Naive B cell (primary cell): ENCODE results near the gene SLC9A6. TPM values are rescaled to one million over a fixed set of nuclear protein-coding genes. Genes with fewer than 3 reads are reported as not detected.
A peak's percentile ranks its signal among the peaks of the same experiment; 100 is the strongest.
"Not testable (repeated sequence)": the region's sequence is repeated elsewhere in the genome, so short reads cannot be mapped to it uniquely, and the experiment has no call there.

ENCODE experiments used
- ATAC-seq, 2 donors: fragments of 150-1000 bp; cut with Tn5 transposase; 2 replicates each; pipeline ENCODE4 v1.10.0; 2021; ENCODE audit warnings: low read depth in 2 of 2, mild to moderate bottlenecking in 2 of 2, moderate library complexity in 2 of 2
- DNase-seq: peaks from one replicate; pipeline ENCODE4 v3.0.0; 2022
- H3K27ac Mint-ChIP-seq, 6 donors: one replicate each; pipeline ENCODE4 v1.8.0; 2020 to 2022; ENCODE audit warnings: mild to moderate bottlenecking in 6 of 6, mixed read lengths in 6 of 6, moderate library complexity in 5 of 6, inconsistent platforms in 2 of 6
- H3K27me3 Mint-ChIP-seq, 3 donors: one replicate each; pipeline ENCODE4 v1.8.0; 2021 to 2022; ENCODE audit warnings: mixed read lengths in 3 of 3, mild to moderate bottlenecking in 1 of 3
- H3K36me3 Mint-ChIP-seq, 2 donors: one replicate each; pipeline ENCODE4 v1.8.0; 2020 to 2022; ENCODE audit warnings: mixed read lengths in 2 of 2, inconsistent platforms in 1 of 2, mild to moderate bottlenecking in 1 of 2
- H3K4me1 Mint-ChIP-seq, 3 donors: one replicate each; pipeline ENCODE4 v1.8.0; 2020 to 2022; ENCODE audit warnings: mixed read lengths in 3 of 3, inconsistent platforms in 1 of 3, mild to moderate bottlenecking in 1 of 3, moderate library complexity in 1 of 3
- H3K4me3 Mint-ChIP-seq, 8 donors: one replicate each; pipeline ENCODE4 v1.8.0; 2020 to 2022; ENCODE audit warnings: mild to moderate bottlenecking in 8 of 8, mixed read lengths in 8 of 8, moderate library complexity in 8 of 8, inconsistent platforms in 2 of 8
- H3K9me3 Mint-ChIP-seq, 7 donors: one replicate each; pipeline ENCODE4 v1.8.0; 2020 to 2022; ENCODE audit warnings: mixed read lengths in 7 of 7, mild to moderate bottlenecking in 5 of 7, inconsistent platforms in 2 of 7, moderate library complexity in 1 of 7
- polyA plus RNA-seq, 6 donors: library from polyadenylated mRNA; unstranded; fragments of 300-500 nt; fragmentation: Illumina TruSeq; gene quantifications; one replicate each; pipeline ENCODE4 v1.2.3, GENCODE V29; 2021; ENCODE audit warnings: low read depth in 6 of 6

Gene SLC9A6
- polyA plus RNA-seq, 6 donors from 2014 or later: 9.2 to 18.8 (median 10.7) TPM

- H3K27ac Mint-ChIP-seq: peak overlapping the region in 1 of 6 donors; percentile 1
- ATAC-seq (no peak), DNase-seq (no peak)
- H3K4me3 Mint-ChIP-seq: no peak overlapping the region
- H3K4me1 Mint-ChIP-seq: no peaks in the 10 kb centered on the region
- peaks cover 0 to 9% (median 0%) of the 10 kb centered on the region in 3 donors for H3K27me3 Mint-ChIP-seq
- H3K9me3 Mint-ChIP-seq: no peaks in the 10 kb centered on the region
- H3K36me3 Mint-ChIP-seq: no peaks in the 10 kb centered on the region
Measured at GRCh38 chrX:136057567-136057966, 72.3 kb downstream of the SLC9A6 start.

- Mint-ChIP-seq H3K27me3 (peaks cover 0 to 21% (median 4%) of the 10 kb centered on the region in 3 donors), H3K27ac (peak overlapping the region in 2 of 6 donors; percentile 35 to 42), H3K4me1 (no peaks in the 10 kb centered on the region), H3K9me3 (no peaks in the 10 kb centered on the region), H3K36me3 (no peaks in the 10 kb centered on the region), H3K4me3 (no peak overlapping the region)
- DNase-seq (no peak), ATAC-seq (no peak)
Measured at GRCh38 chrX:136059350-136059749, 74.1 kb downstream of the SLC9A6 start.

- H3K27ac Mint-ChIP-seq: no peak overlapping the region
- no peak for ATAC-seq
Measured at GRCh38 chrX:136061286-136061685, 76.1 kb downstream of the SLC9A6 start.

GRCh38 chrX:136061696-136062095 is 76.5 kb downstream of the SLC9A6 start:
- Mint-ChIP-seq H3K27me3 (peaks cover 0 to 17% (median 8%) of the 10 kb centered on the region in 3 donors), H3K9me3 (no peaks in the 10 kb centered on the region), H3K36me3 (no peaks in the 10 kb centered on the region), H3K4me3 (no peak overlapping the region), H3K27ac (no peak overlapping the region), H3K4me1 (no peaks in the 10 kb centered on the region)
- ATAC-seq (no peak), DNase-seq (no peak)

More at GRCh38 chrX:136061286-136061685, 76.1 kb downstream of the SLC9A6 start:
- H3K4me1 Mint-ChIP-seq: no peaks in the 10 kb centered on the region
- H3K4me3 Mint-ChIP-seq: no peak overlapping the region
- H3K36me3 Mint-ChIP-seq: no peaks in the 10 kb centered on the region
- H3K9me3 Mint-ChIP-seq: no peaks in the 10 kb centered on the region
- DNase-seq: no peak
- peaks cover 0 to 17% (median 8%) of the 10 kb centered on the region in 3 donors for H3K27me3 Mint-ChIP-seq

GRCh38 chrX:136063340-136064079 is 78.3 kb downstream of the SLC9A6 start:
- H3K36me3 Mint-ChIP-seq: no peaks in the 10 kb centered on the region
- no peak for ATAC-seq
- no peak overlapping the region for H3K4me3 Mint-ChIP-seq
- no peak for DNase-seq
- no peaks in the 10 kb centered on the region for H3K9me3 Mint-ChIP-seq
- peaks cover 0 to 17% (median 8%) of the 10 kb centered on the region in 3 donors for H3K27me3 Mint-ChIP-seq
- no peaks in the 10 kb centered on the region for H3K4me1 Mint-ChIP-seq
- no peak overlapping the region for H3K27ac Mint-ChIP-seq

GRCh38 chrX:136064661-136065043 is 79.4 kb downstream of the SLC9A6 start:
- Mint-ChIP-seq H3K27me3 (peaks cover 0 to 17% (median 8%) of the 10 kb centered on the region in 3 donors), H3K4me3 (no peak overlapping the region), H3K36me3 (no peaks in the 10 kb centered on the region), H3K9me3 (no peaks in the 10 kb centered on the region), H3K4me1 (peaks cover 0 to 6% (median 0%) of the 10 kb centered on the region in 3 donors), H3K27ac (no peak overlapping the region)
- no peak for ATAC-seq
- DNase-seq: no peak

GRCh38 chrX:136065044-136065671 is 79.9 kb downstream of the SLC9A6 start:
- peak overlapping the region in 1 of 6 donors; percentile 41 for H3K27ac Mint-ChIP-seq
- peaks cover 0 to 8% (median 0%) of the 10 kb centered on the region in 3 donors for H3K4me1 Mint-ChIP-seq
- no peak overlapping the region for H3K4me3 Mint-ChIP-seq
- no peak for DNase-seq
- no peaks in the 10 kb centered on the region for H3K9me3 Mint-ChIP-seq
- no peaks in the 10 kb centered on the region for H3K36me3 Mint-ChIP-seq
- no peak for ATAC-seq
- peaks cover 0 to 17% (median 8%) of the 10 kb centered on the region in 3 donors for H3K27me3 Mint-ChIP-seq

GRCh38 chrX:136067097-136067496 is 81.9 kb downstream of the SLC9A6 start:
- Mint-ChIP-seq H3K27ac (no peak overlapping the region), H3K27me3 (peaks cover 0 to 17% (median 8%) of the 10 kb centered on the region in 3 donors), H3K4me1 (peaks cover 12 to 19% (median 12%) of the 10 kb centered on the region in 3 donors), H3K9me3 (peaks cover 0 to 3% (median 0%) of the 10 kb centered on the region in 7 donors), H3K4me3 (no peak overlapping the region), H3K36me3 (no peaks in the 10 kb centered on the region)
- ATAC-seq: no peak
- DNase-seq: no peak

- H3K27me3 Mint-ChIP-seq: peaks cover 0 to 17% (median 8%) of the 10 kb centered on the region in 3 donors
- DNase-seq (no peak), ATAC-seq (no peak)
- peaks cover 0 to 3% (median 0%) of the 10 kb centered on the region in 7 donors for H3K9me3 Mint-ChIP-seq
- no peak overlapping the region for H3K27ac Mint-ChIP-seq
- H3K4me3 Mint-ChIP-seq: no peak overlapping the region
- H3K4me1 Mint-ChIP-seq: peaks cover 12 to 19% (median 12%) of the 10 kb centered on the region in 3 donors
- H3K36me3 Mint-ChIP-seq: no peaks in the 10 kb centered on the region
Measured at GRCh38 chrX:136067966-136068365, 82.7 kb downstream of the SLC9A6 start.

- no peaks in the 10 kb centered on the region for H3K4me1 Mint-ChIP-seq
- H3K4me3 Mint-ChIP-seq: no peak overlapping the region
- ATAC-seq (no peak), DNase-seq (no peak)
- H3K27ac Mint-ChIP-seq: no peak overlapping the region
- peaks cover 0 to 2% (median 0%) of the 10 kb centered on the region in 7 donors for H3K9me3 Mint-ChIP-seq
- H3K27me3 Mint-ChIP-seq: peaks cover 15 to 29% (median 21%) of the 10 kb centered on the region in 3 donors
- H3K36me3 Mint-ChIP-seq: no peaks in the 10 kb centered on the region
Measured at GRCh38 chrX:136076942-136077341, 91.7 kb downstream of the SLC9A6 start.

GRCh38 chrX:136080766-136081165 is 95.5 kb downstream of the SLC9A6 start:
- no peak overlapping the region for H3K4me3 Mint-ChIP-seq

GRCh38 chrX:136086521-136086920 is 101.3 kb downstream of the SLC9A6 start:
- no peaks in the 10 kb centered on the region for H3K4me1 Mint-ChIP-seq
- DNase-seq: no peak
- H3K27ac Mint-ChIP-seq: no peak overlapping the region
- H3K27me3 Mint-ChIP-seq: peaks cover 0 to 7% (median 0%) of the 10 kb centered on the region in 3 donors
- peaks cover 0 to 4% (median 0%) of the 10 kb centered on the region in 7 donors for H3K9me3 Mint-ChIP-seq
- H3K36me3 Mint-ChIP-seq: no peaks in the 10 kb centered on the region
- no peak for ATAC-seq
- no peak overlapping the region for H3K4me3 Mint-ChIP-seq

More at GRCh38 chrX:136080766-136081165, 95.5 kb downstream of the SLC9A6 start:
- Mint-ChIP-seq H3K27me3 (peaks cover 15 to 32% (median 21%) of the 10 kb centered on the region in 3 donors), H3K4me1 (no peaks in the 10 kb centered on the region), H3K36me3 (no peaks in the 10 kb centered on the region), H3K9me3 (peaks cover 0 to 2% (median 0%) of the 10 kb centered on the region in 7 donors), H3K27ac (no peak overlapping the region)
- DNase-seq (no peak), ATAC-seq (no peak)

- not testable (repeated sequence) for H3K36me3 Mint-ChIP-seq, ATAC-seq, H3K4me3 Mint-ChIP-seq, H3K4me1 Mint-ChIP-seq, DNase-seq, H3K27me3 Mint-ChIP-seq, H3K9me3 Mint-ChIP-seq, H3K27ac Mint-ChIP-seq
Measured at GRCh38 chrX:136091898-136092297, 106.7 kb downstream of the SLC9A6 start.

- no peak overlapping the region for H3K4me3 Mint-ChIP-seq
Measured at GRCh38 chrX:136094962-136095361, 109.7 kb downstream of the SLC9A6 start.

More at GRCh38 chrX:136094962-136095361, 109.7 kb downstream of the SLC9A6 start:
- Mint-ChIP-seq H3K27ac (no peak overlapping the region), H3K9me3 (peaks cover 0 to 4% (median 0%) of the 10 kb centered on the region in 7 donors), H3K36me3 (no peaks in the 10 kb centered on the region), H3K27me3 (no peaks in the 10 kb centered on the region), H3K4me1 (no peaks in the 10 kb centered on the region)
- DNase-seq (no peak), ATAC-seq (no peak)
